Osteoblast (primary cell): ENCODE measurements around the gene POLDIP3. TPM values are rescaled to one million over a fixed set of nuclear protein-coding genes. Genes with fewer than 3 reads are reported as not detected.
A peak's percentile ranks its signal among the peaks of the same experiment; 100 is the strongest.

Source experiments
- DNase-seq: peaks from one replicate; pipeline ENCODE4 v3.0.0; 2011; ENCODE audit warnings: low spot score, mixed read lengths; ENCODE audit not compliant: insufficient read length; ENCODE audit errors: missing footprints
- H2AFZ ChIP-seq: 2 replicates; pipeline ENCODE4 v1.6.0; 2011; ENCODE audit warnings: mild to moderate bottlenecking, low read length
- H3K27ac ChIP-seq: 2 replicates; pipeline ENCODE4 v1.5.1; 2011; ENCODE audit warnings: mild to moderate bottlenecking, low read depth, low read length, moderate library complexity
- H3K27me3 ChIP-seq: 2 replicates; pipeline ENCODE4 v1.6.0; 2012; ENCODE audit warnings: mild to moderate bottlenecking, control low read depth, inconsistent platforms, low read length, moderate library complexity; ENCODE audit not compliant: insufficient read depth
- H3K36me3 ChIP-seq: 2 replicates; pipeline ENCODE4 v1.5.1; 2011; ENCODE audit warnings: mild to moderate bottlenecking, low read length, control low read depth, moderate library complexity; ENCODE audit not compliant: insufficient read depth
- H3K4me1 ChIP-seq: 2 replicates; pipeline ENCODE4 v1.5.1; 2011; ENCODE audit warnings: mild to moderate bottlenecking, low read length, control low read depth, moderate library complexity; ENCODE audit not compliant: insufficient read depth
- H3K4me2 ChIP-seq: 2 replicates; pipeline ENCODE4 v1.6.0; 2011; ENCODE audit warnings: mild to moderate bottlenecking, low read length; ENCODE audit not compliant: insufficient read depth
- H3K4me3 ChIP-seq: fragments of 200-600 bp; sonication (generic); 3 replicates; pipeline ENCODE4 v1.5.1; 2012; ENCODE audit warnings: mild to moderate bottlenecking, low read length, inconsistent platforms; ENCODE audit not compliant: insufficient read depth
- H3K79me2 ChIP-seq: 2 replicates; pipeline ENCODE4 v1.6.0; 2012; ENCODE audit warnings: mild to moderate bottlenecking, low read length, control low read depth, inconsistent platforms; ENCODE audit not compliant: insufficient read depth
- H3K9me3 ChIP-seq: 2 replicates; pipeline ENCODE4 v1.5.1; 2011; ENCODE audit warnings: low read depth, low read length, control low read depth
- H4K20me1 ChIP-seq: 2 replicates; pipeline ENCODE4 v1.6.0; 2012; ENCODE audit warnings: mild to moderate bottlenecking, low read length, control low read depth; ENCODE audit not compliant: insufficient read depth
- total RNA-seq: library from RNA; depleted of rRNA; stranded (reverse); fragments of >200 nt; gene quantifications from 2 replicates; pipeline ENCODE4 v1.2.3, GENCODE V29; 2012
- TF ChIP-seq, protein P1 (sequence below): IDR thresholded peaks from 2 replicates; pipeline ENCODE4 v1.5.1; 2011; ENCODE audit warnings: mild to moderate bottlenecking, low read depth, low read length, moderate library complexity; ENCODE audit errors: extremely low read depth

The POLDIP3 gene
- total RNA-seq, 1 donor: 22.4 TPM

DNA sequence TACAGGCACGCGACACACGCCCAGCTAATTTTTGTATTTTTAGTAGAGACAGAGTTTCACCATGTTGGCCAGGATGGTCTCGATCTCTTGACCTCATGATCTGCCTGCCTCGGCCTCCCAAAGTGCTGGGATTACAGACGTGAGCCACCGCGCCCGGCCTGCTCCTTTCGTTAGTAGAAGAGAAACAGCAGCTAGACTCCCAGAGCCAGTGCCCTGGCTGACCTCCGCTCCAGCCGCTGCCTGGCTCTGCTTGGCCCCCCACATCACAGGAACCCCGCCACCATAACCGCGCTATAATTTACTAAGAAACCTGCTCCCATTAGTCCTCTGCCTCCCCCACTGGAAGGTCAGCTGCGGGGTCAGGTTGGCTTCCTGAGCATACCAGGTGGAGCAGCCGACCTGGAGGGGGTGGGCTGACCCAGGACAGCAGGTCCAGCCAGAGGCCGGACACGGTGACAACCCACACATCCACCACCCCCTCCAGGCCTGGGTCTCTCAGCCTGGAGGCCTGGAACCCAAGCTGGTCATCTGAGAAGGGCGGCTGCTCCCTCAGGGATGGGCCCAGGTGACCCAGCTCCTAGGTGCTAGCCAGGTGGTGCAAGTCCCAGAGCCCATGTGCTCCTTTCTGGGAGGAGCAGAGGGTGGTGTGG, 7.5 kb upstream of the POLDIP3 start:
- H2AFZ ChIP-seq: no peak overlapping the region
- TF ChIP-seq, protein P1, sequence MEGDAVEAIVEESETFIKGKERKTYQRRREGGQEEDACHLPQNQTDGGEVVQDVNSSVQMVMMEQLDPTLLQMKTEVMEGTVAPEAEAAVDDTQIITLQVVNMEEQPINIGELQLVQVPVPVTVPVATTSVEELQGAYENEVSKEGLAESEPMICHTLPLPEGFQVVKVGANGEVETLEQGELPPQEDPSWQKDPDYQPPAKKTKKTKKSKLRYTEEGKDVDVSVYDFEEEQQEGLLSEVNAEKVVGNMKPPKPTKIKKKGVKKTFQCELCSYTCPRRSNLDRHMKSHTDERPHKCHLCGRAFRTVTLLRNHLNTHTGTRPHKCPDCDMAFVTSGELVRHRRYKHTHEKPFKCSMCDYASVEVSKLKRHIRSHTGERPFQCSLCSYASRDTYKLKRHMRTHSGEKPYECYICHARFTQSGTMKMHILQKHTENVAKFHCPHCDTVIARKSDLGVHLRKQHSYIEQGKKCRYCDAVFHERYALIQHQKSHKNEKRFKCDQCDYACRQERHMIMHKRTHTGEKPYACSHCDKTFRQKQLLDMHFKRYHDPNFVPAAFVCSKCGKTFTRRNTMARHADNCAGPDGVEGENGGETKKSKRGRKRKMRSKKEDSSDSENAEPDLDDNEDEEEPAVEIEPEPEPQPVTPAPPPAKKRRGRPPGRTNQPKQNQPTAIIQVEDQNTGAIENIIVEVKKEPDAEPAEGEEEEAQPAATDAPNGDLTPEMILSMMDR: no peak
- no peaks in the 10 kb centered on the region for H3K79me2 ChIP-seq
- peaks cover 41% of the 10 kb centered on the region for H3K36me3 ChIP-seq
- peaks cover 37% of the 10 kb centered on the region for H3K4me1 ChIP-seq
- no peaks in the 10 kb centered on the region for H3K9me3 ChIP-seq
- H4K20me1 ChIP-seq: peaks cover 5% of the 10 kb centered on the region
- H3K27ac ChIP-seq: peak overlapping the region; percentile 76
- no peaks in the 10 kb centered on the region for H3K27me3 ChIP-seq
- no peak overlapping the region for H3K4me3 ChIP-seq
- peak; percentile 84 for DNase-seq
- no peak overlapping the region for H3K4me2 ChIP-seq

DNA sequence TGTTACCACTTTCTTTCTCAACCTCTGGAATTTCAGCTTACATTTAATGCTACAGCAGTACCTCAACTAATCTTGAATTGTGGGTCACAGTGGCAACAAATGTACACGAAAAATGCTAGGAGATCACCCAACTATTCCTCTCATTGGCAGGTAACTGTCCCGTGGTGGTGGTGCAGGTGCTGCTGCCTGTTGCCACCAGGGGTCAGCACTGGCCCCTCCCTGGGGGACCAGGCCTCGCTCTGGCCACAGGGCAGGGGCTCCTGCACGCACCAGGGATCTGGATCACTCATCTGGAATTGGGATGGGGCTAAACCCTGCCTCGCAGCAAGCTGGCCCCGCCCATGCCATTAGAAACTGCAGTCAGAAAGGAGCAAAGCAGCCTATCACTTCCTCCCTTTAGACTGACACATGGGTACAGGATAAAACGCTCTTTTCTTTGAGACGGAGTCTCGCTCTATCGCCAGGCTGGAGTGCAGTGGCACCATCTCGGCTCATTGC, 6.9 kb upstream of the POLDIP3 start:
- peaks cover 41% of the 10 kb centered on the region for H3K4me1 ChIP-seq
- peak overlapping the region; percentile 65 for H3K4me2 ChIP-seq
- H3K27ac ChIP-seq: peak overlapping the region; percentile 76
- TF ChIP-seq, protein P1: peak; percentile 95
- peaks cover 35% of the 10 kb centered on the region for H3K36me3 ChIP-seq
- no peaks in the 10 kb centered on the region for H3K27me3 ChIP-seq
- H4K20me1 ChIP-seq: peaks cover 5% of the 10 kb centered on the region
- no peaks in the 10 kb centered on the region for H3K79me2 ChIP-seq
- H2AFZ ChIP-seq: no peak overlapping the region
- no peaks in the 10 kb centered on the region for H3K9me3 ChIP-seq
- H3K4me3 ChIP-seq: peak overlapping the region; percentile 29
- peak; percentile 98 for DNase-seq

DNA sequence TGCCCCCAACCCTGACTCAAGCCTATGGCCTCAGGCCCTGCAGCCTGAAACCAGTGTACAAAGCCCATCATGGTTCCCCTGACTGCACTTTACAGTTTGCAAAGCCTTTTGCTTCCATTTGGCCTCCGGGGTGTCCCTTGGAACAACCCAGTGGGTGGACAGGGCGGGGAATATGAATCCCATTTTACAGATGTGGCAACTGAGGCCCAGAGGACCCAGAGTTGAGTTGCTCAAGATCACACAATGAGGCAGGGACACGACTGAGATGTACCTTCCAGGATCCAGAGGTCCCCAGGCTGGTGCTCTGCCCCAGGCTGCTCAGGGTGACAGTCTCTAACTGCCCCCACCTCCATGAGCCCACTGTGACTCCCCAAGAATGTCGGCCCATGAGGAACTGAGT, 5.4 kb upstream of the POLDIP3 start:
- Histone ChIP-seq H3K9me3 (no peaks in the 10 kb centered on the region), H3K27ac (peak overlapping the region; percentile 76), H3K4me1 (peaks cover 48% of the 10 kb centered on the region), H3K4me3 (peak overlapping the region; percentile 6), H2AFZ (no peak overlapping the region), H4K20me1 (peaks cover 5% of the 10 kb centered on the region), H3K36me3 (peaks cover 26% of the 10 kb centered on the region), H3K27me3 (no peaks in the 10 kb centered on the region), H3K79me2 (no peaks in the 10 kb centered on the region), H3K4me2 (peak overlapping the region; percentile 65)
- TF ChIP-seq, protein P1: no peak
- DNase-seq: no peak

DNA sequence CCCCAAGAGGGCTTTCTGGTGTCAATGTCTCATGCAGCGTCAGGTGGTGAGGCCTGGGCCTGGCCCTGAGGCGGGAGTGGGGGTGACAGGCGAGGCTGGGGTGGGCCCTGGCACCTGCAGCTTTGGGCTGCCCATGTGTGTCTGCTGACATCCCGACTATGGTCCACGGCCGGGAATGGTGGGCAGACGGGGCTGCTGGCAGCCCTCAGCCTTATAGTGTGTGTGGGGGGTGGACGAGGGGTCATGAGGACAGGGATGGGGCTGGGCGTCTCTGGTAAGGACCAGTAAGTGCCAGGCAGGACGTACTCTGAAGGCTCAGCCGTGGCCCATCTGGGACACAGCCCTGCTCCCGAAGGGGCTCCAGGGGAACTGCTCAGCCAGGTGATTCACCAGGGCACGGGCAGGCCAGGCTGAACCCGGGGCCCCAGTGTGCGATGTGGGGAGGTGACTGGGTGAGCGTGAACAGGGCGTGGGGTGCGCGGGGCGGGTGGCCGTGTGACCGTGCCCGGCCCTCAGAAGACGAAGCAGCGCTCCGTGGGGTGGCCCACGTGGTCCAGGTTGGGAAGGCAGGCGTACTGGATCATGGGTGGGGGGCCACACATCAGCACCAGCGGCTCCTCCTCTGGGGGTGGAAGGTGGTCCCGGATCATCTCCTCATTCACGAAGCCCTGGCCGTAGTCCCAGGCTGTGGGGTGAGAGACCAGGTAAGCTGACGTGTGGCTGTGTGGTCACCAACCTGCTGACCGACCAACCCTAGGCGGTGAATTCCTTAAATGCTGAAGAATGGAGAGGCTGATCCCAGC, 4.8 kb upstream of the POLDIP3 start:
- TF ChIP-seq, protein P1: no peak
- Histone ChIP-seq H3K27ac (peak overlapping the region; percentile 76), H3K4me3 (no peak overlapping the region), H3K79me2 (no peaks in the 10 kb centered on the region), H2AFZ (no peak overlapping the region), H4K20me1 (peaks cover 5% of the 10 kb centered on the region), H3K27me3 (no peaks in the 10 kb centered on the region), H3K4me2 (no peak overlapping the region), H3K9me3 (no peaks in the 10 kb centered on the region), H3K4me1 (peaks cover 48% of the 10 kb centered on the region), H3K36me3 (peaks cover 22% of the 10 kb centered on the region)
- peak; percentile 61 for DNase-seq
